Amygdala (tissue), 56 donors: ENCODE measurements around the gene SPRR2B.
"Not testable (repeated sequence)": the region's sequence is repeated elsewhere in the genome, so short reads cannot be mapped to it uniquely, and the experiment has no call there.

Source experiments
- DNase-seq, 56 donors: peaks; one replicate each; lab custom pipeline; 2025; lab: John Stamatoyannopoulos, UW

SPRR2B gene

GRCh38 chr1:153071511-153071910 lies at the start of gene SPRR2B:
Gene SPRR2B (minus strand): TSS chr1:153071611. CDS start chr1:153070839, 772 bp downstream.
- no peak for DNase-seq

GRCh38 chr1:153120945-153121344 lies 49.5 kb upstream of the SPRR2B start:
- DNase-seq = no peak

- DNase-seq = no peak
These were observed 48.1 kb upstream of the SPRR2B start for GRCh38 chr1:153119491-153119971.

- not testable (repeated sequence) for DNase-seq
These were observed 43.9 kb upstream of the SPRR2B start for GRCh38 chr1:153115264-153115663.

- DNase-seq = no peak
These were observed 42.0 kb upstream of the SPRR2B start, which contains the start of gene SPRR2F for GRCh38 chr1:153113416-153113815. Gene SPRR2F (minus strand): TSS chr1:153113516. CDS start chr1:153112733, 783 bp downstream.

GRCh38 chr1:153112454-153112853 lies 41.0 kb upstream of the SPRR2B start:
- DNase-seq = not testable (repeated sequence)

- DNase-seq = no peak
These were observed 28.8 kb upstream of the SPRR2B start for GRCh38 chr1:153100245-153100644.

GRCh38 chr1:153099461-153100045 lies 28.1 kb upstream of the SPRR2B start:
- no peak for DNase-seq

GRCh38 chr1:153095764-153096163 lies 24.4 kb upstream of the SPRR2B start:
- no peak for DNase-seq

- no peak for DNase-seq
These were observed 23.0 kb upstream of the SPRR2B start, which contains the start of gene SPRR2E for GRCh38 chr1:153094426-153094825. Gene SPRR2E (minus strand): TSS chr1:153094526. CDS start chr1:153093751, 775 bp downstream.

GRCh38 chr1:153087652-153088051 lies 16.2 kb upstream of the SPRR2B start:
- no peak for DNase-seq

GRCh38 chr1:153081736-153082135 lies 10.3 kb upstream of the SPRR2B start:
- DNase-seq = no peak

- no peak for DNase-seq
These were observed 1.7 kb upstream of the SPRR2B start for GRCh38 chr1:153072806-153073726.

- no peak for DNase-seq
These were observed 1.2 kb downstream of the SPRR2B start for GRCh38 chr1:153070243-153070642.

GRCh38 chr1:153058826-153059784 lies 12.3 kb downstream of the SPRR2B start:
- DNase-seq = no peak

GRCh38 chr1:153058154-153058553 lies 13.3 kb downstream of the SPRR2B start:
- no peak for DNase-seq

GRCh38 chr1:153057375-153057774 lies 14.0 kb downstream of the SPRR2B start, which contains the start of gene SPRR2A:
Gene SPRR2A (minus strand): TSS chr1:153057512. CDS start chr1:153056735, 777 bp downstream.
- no peak for DNase-seq

- not testable (repeated sequence) for DNase-seq
These were observed 15.3 kb downstream of the SPRR2B start for GRCh38 chr1:153056111-153056510.

GRCh38 chr1:153049211-153049610 lies 22.2 kb downstream of the SPRR2B start:
- DNase-seq = no peak
